Glutamatergic neuron (in vitro differentiated cells): ENCODE data around the gene MDM2. TPM values are rescaled to one million over a fixed set of nuclear protein-coding genes. Genes with fewer than 3 reads are reported as not detected.

Experiments used
- DNase-seq: peaks from one replicate; pipeline ENCODE4 v3.0.0; 2022
- H3K27ac Mint-ChIP-seq: one replicate; pipeline ENCODE4 v1.8.0; 2020; ENCODE audit warnings: mild to moderate bottlenecking, mixed read lengths, inconsistent platforms; ENCODE audit not compliant: unreplicated experiment
- H3K27me3 Mint-ChIP-seq: one replicate; pipeline ENCODE4 v1.8.0; 2020; ENCODE audit warnings: mild to moderate bottlenecking, moderate library complexity, mixed read lengths, inconsistent platforms; ENCODE audit not compliant: unreplicated experiment
- H3K36me3 Mint-ChIP-seq: one replicate; pipeline ENCODE4 v1.8.0; 2020; ENCODE audit warnings: mild to moderate bottlenecking, mixed read lengths, inconsistent platforms; ENCODE audit not compliant: unreplicated experiment
- H3K4me1 Mint-ChIP-seq: one replicate; pipeline ENCODE4 v1.8.0; 2020; ENCODE audit warnings: mild to moderate bottlenecking, low read depth, mixed read lengths, inconsistent platforms; ENCODE audit not compliant: unreplicated experiment
- H3K4me3 Mint-ChIP-seq: one replicate; pipeline ENCODE4 v1.8.0; 2020; ENCODE audit warnings: mild to moderate bottlenecking, mixed read lengths, inconsistent platforms; ENCODE audit not compliant: unreplicated experiment
- H3K9me3 Mint-ChIP-seq: one replicate; pipeline ENCODE4 v1.8.0; 2020; ENCODE audit warnings: mild to moderate bottlenecking, moderate library complexity, mixed read lengths, inconsistent platforms; ENCODE audit not compliant: unreplicated experiment
- CTCF ChIP-seq: fragments of 200-600 bp; sonication (generic); IDR thresholded peaks from one replicate; pipeline ENCODE4 v1.5.0; 2021; ENCODE audit not compliant: partially characterized antibody, unreplicated experiment
- long read RNA-seq: library from polyadenylated mRNA; unstranded; transcript quantifications from one replicate; pipeline ENCODE4 v2.0.0, GENCODE V29; 2020; ENCODE audit not compliant: unreplicated experiment
- total RNA-seq: library from RNA; stranded (reverse); fragmentation: NEBNext Ultra II Directional; extraction: Animal tissue kit (Norgen Biotek cat#: 25700); gene quantifications from one replicate; pipeline ENCODE4 v1.2.1, GENCODE V29; 2021; ENCODE audit not compliant: unreplicated experiment

The MDM2 gene
- 84.9 TPM for total RNA-seq
- long read RNA-seq, result 0 reads

- TF ChIP-seq CTCF, result peak; percentile 89
- Mint-ChIP-seq H3K36me3 (peaks cover 5% of the 10 kb centered on the region), H3K27me3 (peaks cover 7% of the 10 kb centered on the region)
Observed at GRCh38 chr12:68807576-68808387, at the start of gene MDM2. Gene MDM2, plus strand, starts transcription at chr12:68808177. Its CDS starts 301 bp downstream, at chr12:68808478.

GRCh38 chr12:68759852-68760251 is 48.1 kb upstream of the MDM2 start:
- TF ChIP-seq CTCF, result no peak
- Mint-ChIP-seq H3K27me3 (no peaks in the 10 kb centered on the region), H3K4me3 (no peak overlapping the region), H3K9me3 (peaks cover 2% of the 10 kb centered on the region), H3K36me3 (peaks cover 4% of the 10 kb centered on the region), H3K27ac (no peak overlapping the region), H3K4me1 (no peaks in the 10 kb centered on the region)
- no peak for DNase-seq

More at GRCh38 chr12:68807576-68808387, at the start of gene MDM2:
- peak within 1 kb of the TSS; percentile 97 for H3K27ac Mint-ChIP-seq
- peaks cover 9% of the 10 kb centered on the region for H3K9me3 Mint-ChIP-seq
- DNase-seq, result peak; percentile 95
- peak within 1 kb of the TSS; percentile 87 for H3K4me3 Mint-ChIP-seq
- H3K4me1 Mint-ChIP-seq, result no peaks in the 10 kb centered on the region

GRCh38 chr12:68760806-68761441 is 47.1 kb upstream of the MDM2 start:
- H3K27me3 Mint-ChIP-seq, result no peaks in the 10 kb centered on the region
- peaks cover 4% of the 10 kb centered on the region for H3K36me3 Mint-ChIP-seq
- H3K9me3 Mint-ChIP-seq, result peaks cover 2% of the 10 kb centered on the region
- TF ChIP-seq CTCF, result no peak
- DNase-seq, result no peak
- H3K4me3 Mint-ChIP-seq, result no peak overlapping the region
- no peak overlapping the region for H3K27ac Mint-ChIP-seq
- no peaks in the 10 kb centered on the region for H3K4me1 Mint-ChIP-seq

- Mint-ChIP-seq H3K4me3 (no peak overlapping the region), H3K27ac (no peak overlapping the region), H3K4me1 (no peaks in the 10 kb centered on the region), H3K9me3 (peaks cover 2% of the 10 kb centered on the region), H3K27me3 (no peaks in the 10 kb centered on the region), H3K36me3 (peaks cover 4% of the 10 kb centered on the region)
- DNase-seq, result no peak
- no peak for TF ChIP-seq CTCF
Observed at GRCh38 chr12:68761442-68761812, 46.5 kb upstream of the MDM2 start.
